Esophagus squamous epithelium (tissue), 4 donors: ENCODE measurements around the gene C6.

ENCODE experiments used
- CTCF ChIP-seq, 6 experiments: fragments of 450-650 bp in 4 of 6; fragments of 200-600 bp in 2 of 6; sonication (generic) in 2 of 6; IDR thresholded peaks; one replicate each; pipeline ENCODE4 v1.5.1; 2016 to 2019; ENCODE audit warnings: antibody characterized with exemption in 6 of 6, mild to moderate bottlenecking in 4 of 6, moderate library complexity in 4 of 6
- POLR2A ChIP-seq, 4 donors: fragments of 450-650 bp; IDR thresholded peaks; one replicate each; pipeline ENCODE4 v1.6.1; 2017; ENCODE audit warnings: antibody characterized with exemption in 4 of 4, mild to moderate bottlenecking in 4 of 4, moderate library complexity in 3 of 4

GRCh38 chr5:41195228-41195627 is 18.1 kb downstream of the C6 start:
- TF ChIP-seq POLR2A (IDR thresholded peaks at IDR 0.05) (no peak), CTCF (IDR thresholded peaks at IDR 0.05) (no peak)
